22Rv1 (cell line): Measurements from ENCODE around the gene SLC45A1.

Source experiments
- CTCF ChIP-seq: fragments of 450-650 bp; IDR thresholded peaks from 2 replicates; pipeline ENCODE4 v1.5.1; 2017; ENCODE audit warnings: mild to moderate bottlenecking
- ZFX ChIP-seq: fragments of 450-650 bp; IDR thresholded peaks from 2 replicates; pipeline ENCODE4 v1.6.1; 2017; ENCODE audit warnings: antibody characterized with exemption, borderline replicate concordance

- TF ChIP-seq CTCF (no peak), ZFX (no peak)
These were observed 33.8 kb upstream of the SLC45A1 start for GRCh38 chr1:8284127-8284526.
